ENCODE results near the gene OAS3.

- TF ChIP-seq POLR2A (IDR thresholded peaks at IDR 0.05) = no peak
- TF ChIP-seq POLR2AphosphoS5 (IDR thresholded peaks at IDR 0.05; ENCODE audit: insufficient read depth in 1 of 2, low read depth in 1 of 2) = no peak
- TF ChIP-seq CTCF (IDR thresholded peaks at IDR 0.05) = no peak
These were observed 42.4 kb downstream of the OAS3 start for GRCh38 chr12:112980491-112981158.
